Activated T-cell treated with anti-CD3 and anti-CD28 coated beads for 4 hours (primary cell): Measurements from ENCODE around the gene NTM.

Experiments
- DNase-seq: peaks from one replicate; pipeline ENCODE4 v3.0.0-alpha.2; 2020

Gene NTM

GRCh38 chr11:131938351-131938751 is 567.9 kb downstream of the NTM start:
- DNase-seq, result no peak

GRCh38 chr11:131940126-131940525 is 569.7 kb downstream of the NTM start:
- DNase-seq, result no peak

GRCh38 chr11:131942878-131943277 is 572.5 kb downstream of the NTM start:
- DNase-seq, result no peak

GRCh38 chr11:131943295-131943694 is 572.9 kb downstream of the NTM start:
- no peak for DNase-seq

DNA sequence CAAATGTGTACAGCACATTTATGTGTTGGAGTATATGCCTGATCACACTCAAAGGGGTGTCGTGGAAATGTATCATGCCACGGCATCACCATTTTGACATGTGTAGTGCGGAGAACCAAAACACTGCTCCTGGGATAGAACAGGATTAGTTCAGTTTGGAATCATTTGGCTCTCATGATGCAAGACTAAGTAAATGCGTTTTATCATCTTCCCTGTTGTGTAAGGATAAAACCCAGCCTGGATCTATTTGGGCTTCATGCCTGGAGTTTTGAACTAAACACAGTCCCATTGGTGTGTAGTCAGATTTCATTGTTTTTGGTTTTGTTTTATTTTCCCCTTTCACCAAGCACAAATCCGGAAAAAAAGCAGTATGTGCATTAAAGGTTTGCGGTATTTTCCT is 574.3 kb downstream of the NTM start:
- no peak for DNase-seq

- no peak for DNase-seq
Measured at GRCh38 chr11:131945706-131946105, 575.3 kb downstream of the NTM start.

DNA sequence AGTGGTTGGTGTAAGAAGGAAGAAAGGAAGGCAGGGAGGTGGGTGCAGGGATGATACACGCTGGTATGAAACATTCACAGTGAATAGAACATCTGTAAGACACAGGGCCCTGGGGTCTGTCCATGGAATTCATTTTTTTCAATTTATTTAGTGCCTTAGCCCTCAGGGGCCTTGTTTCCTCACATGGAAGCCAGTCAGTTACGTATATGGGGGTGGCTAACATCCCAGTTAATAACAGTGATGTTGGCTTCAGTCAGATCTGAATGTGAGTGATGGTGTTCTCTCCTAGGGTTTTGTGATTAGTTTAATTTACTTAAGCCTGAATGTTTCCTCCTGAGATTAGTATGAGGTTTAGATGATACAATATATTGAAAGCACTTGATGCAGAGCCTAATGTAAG is 577.1 kb downstream of the NTM start:
- DNase-seq, result no peak

- DNase-seq, result no peak
Measured at GRCh38 chr11:131951121-131951520, 580.7 kb downstream of the NTM start.

- DNase-seq, result no peak
Measured at GRCh38 chr11:131954146-131954545, 583.7 kb downstream of the NTM start.

- no peak for DNase-seq
Measured at GRCh38 chr11:131955904-131956303, 585.5 kb downstream of the NTM start.

- DNase-seq, result no peak
Measured at GRCh38 chr11:131957201-131957600, 586.8 kb downstream of the NTM start.

GRCh38 chr11:131957875-131958274 is 587.5 kb downstream of the NTM start:
- DNase-seq, result no peak

DNA sequence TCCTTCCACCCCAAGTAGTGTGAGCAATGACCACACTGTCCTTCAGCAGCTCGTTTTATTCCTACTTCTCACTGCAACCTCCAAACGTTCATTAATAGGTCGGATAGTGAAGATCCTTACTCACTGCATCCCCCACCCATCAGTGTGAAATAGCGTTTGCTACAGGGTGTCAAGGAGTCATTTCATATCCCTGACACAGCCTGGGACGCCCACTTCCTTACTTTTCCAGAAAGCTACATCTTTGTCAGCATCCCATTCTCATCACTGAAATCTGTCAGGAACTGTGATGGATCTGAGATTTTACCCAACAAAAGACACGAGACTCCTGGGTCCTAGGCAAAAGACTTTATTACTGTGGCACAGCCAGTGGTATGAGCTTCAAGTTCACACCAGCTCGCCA is 592.4 kb downstream of the NTM start:
- DNase-seq, result no peak

GRCh38 chr11:131964698-131965483 is 594.5 kb downstream of the NTM start:
- DNase-seq, result no peak

DNA sequence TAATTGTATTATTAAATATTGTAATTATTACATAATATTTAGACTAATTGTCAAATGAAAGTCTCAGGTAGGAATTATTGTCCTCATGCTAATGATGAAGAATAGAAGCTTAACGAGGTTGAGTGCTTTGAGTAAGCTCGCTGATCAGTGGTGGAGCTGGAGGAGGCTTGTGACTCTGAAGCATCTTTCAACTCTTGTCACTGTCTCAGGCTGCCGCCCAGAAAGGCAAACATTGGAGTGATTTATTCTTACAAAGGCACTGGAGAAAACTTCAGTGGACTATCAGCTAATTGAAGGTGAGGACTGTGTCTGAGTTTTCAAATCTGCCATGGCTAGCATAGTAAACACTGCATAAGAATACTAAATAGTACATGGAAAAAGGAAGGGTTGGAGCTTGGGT is 595.1 kb downstream of the NTM start:
- DNase-seq, result no peak

GRCh38 chr11:131966667-131967066 is 596.3 kb downstream of the NTM start:
- DNase-seq, result no peak

- DNase-seq, result no peak
Measured at GRCh38 chr11:131969261-131969660, 598.8 kb downstream of the NTM start.

GRCh38 chr11:131973061-131973460 is 602.6 kb downstream of the NTM start:
- no peak for DNase-seq

- no peak for DNase-seq
Measured at GRCh38 chr11:131975619-131976018, 605.2 kb downstream of the NTM start.

DNA sequence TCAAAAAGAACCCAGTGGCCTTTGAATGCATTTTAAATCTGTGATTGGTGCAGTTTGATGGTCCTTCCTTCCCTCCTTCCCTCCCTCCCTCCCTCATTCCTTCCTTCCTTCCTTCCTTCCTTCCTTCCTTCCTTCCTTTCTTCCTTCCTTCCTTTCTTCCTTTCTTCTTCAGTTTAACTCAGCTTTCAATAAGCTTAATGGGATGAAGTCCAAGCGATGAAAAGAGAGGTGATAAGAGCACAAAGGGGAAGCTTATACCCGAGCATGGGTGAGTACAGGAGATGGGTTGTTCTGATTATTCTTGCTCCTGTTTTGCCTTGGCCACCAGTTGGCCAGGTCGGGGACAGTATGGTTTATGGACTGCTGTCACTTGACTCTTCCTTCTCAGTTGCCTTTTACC is 605.6 kb downstream of the NTM start:
- DNase-seq, result no peak

DNA sequence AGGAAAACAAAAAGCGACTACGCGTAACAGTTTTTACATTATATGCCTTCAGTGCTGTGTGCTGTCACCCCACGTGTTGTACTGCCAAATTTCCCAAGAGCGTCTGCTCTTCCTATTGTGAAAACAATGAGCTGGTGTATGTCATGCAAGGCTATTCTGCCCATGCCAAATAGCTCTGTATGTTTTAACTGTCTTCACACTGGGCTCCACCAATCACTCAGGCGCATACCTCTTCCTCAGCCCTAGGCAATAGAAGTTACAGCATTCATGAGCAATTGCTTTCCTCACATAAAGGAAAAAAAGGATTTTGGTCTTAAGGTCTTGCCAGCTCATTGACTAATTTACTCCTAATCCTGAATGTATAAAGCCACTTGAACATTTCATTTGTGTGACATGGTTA is 606.8 kb downstream of the NTM start:
- DNase-seq, result no peak

DNA sequence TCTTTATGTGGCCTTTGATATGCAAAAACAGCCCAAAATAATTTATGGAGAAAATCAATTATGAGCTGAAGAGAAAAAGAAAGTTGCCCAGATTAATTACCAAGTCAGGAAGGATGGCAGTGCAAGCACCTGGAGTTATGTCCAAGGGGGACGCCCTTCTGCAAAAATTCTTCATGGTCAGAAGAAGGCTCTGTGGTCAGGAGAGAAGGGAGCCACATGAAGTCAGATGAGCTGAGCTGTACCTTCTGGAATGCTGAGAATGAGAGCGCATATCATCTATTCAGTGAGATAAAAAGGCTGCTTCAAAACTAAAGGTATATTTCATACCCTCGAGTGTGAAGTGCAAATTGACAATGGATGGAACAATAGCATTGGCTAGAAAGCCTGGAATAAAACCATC is 607.4 kb downstream of the NTM start:
- no peak for DNase-seq

GRCh38 chr11:131978351-131978750 is 607.9 kb downstream of the NTM start:
- DNase-seq, result no peak

DNA sequence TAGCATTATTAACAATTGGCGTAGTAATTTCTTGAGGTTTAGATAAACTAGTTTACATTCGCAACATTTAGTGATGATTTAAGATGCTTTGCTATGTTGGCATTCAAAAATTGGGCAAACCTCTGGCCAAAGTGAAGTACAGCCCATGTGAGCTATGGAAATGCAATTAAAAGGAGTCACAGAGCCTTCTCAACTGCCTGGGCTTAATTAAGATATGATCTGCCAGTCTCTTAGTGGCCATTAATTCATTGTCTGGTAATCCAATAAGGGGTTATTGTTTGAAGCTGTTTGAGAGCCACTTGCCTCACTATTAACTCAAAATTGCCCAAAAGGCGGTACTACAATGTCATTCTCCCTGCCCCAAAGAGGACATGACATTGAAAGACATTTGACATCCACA is 608.9 kb downstream of the NTM start:
- DNase-seq, result no peak

DNA sequence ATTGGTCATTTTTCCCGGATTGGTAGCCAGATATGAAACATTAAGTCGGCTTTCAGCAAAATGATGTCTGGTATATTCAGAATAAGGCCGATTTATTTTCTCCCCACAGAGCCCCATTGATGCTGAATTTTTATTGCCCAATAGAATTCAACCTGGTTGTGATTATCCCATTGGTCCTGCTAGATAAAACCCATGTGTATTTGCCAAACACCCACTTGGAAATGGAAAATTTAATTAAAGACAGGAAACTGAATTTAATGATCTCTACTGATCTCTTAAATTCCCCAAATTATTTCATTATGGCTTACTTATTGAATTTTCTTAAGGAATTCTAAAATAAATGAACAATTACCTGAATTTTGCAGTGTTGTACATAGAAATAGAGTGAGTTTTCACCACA is 609.8 kb downstream of the NTM start:
- DNase-seq, result no peak
